ENCODE measurements around the gene LYL1. TPM values are rescaled to one million over a fixed set of nuclear protein-coding genes. Genes with fewer than 3 reads are reported as not detected.

LYL1 gene
- total and polyA plus RNA-seq, 2 of the 13 experiments (the other 11 are each of a cell fraction or from before 2014, with no cell fraction given) = 0.75 to 0.92 TPM

GRCh38 chr19:13093407-13094105 is 9.1 kb downstream of the LYL1 start (continued):
- TF ChIP-seq REST (IDR thresholded peaks at IDR 0.05; ENCODE audit: borderline replicate concordance in 1 of 2, low read depth in 1 of 2, low read length in 2 of 2) (no peak), RBM39 (IDR thresholded peaks at IDR 0.05; ENCODE audit: low read depth, low read length, poor library complexity, severe bottlenecking) (no peak), JDP2 (CRISPR knock-in tag; IDR thresholded peaks at IDR 0.05; ENCODE audit: borderline replicate concordance) (no peak), MTERF4 (CRISPR knock-in tag; IDR thresholded peaks at IDR 0.05) (no peak), ZNF589 (CRISPR knock-in tag; conservative IDR thresholded peaks at IDR 0.05) (no peak), ZNF230 (CRISPR knock-in tag; IDR thresholded peaks at IDR 0.05) (no peak), BRCA1 (CRISPR knock-in tag; IDR thresholded peaks at IDR 0.05) (no peak), ATM (IDR thresholded peaks at IDR 0.05; ENCODE audit: borderline replicate concordance) (no peak), ZNF207 (IDR thresholded peaks at IDR 0.05; ENCODE audit: borderline replicate concordance) (no peak), BCL6 (CRISPR knock-in tag; IDR thresholded peaks at IDR 0.05) (no peak), ZNF441 (CRISPR knock-in tag; IDR thresholded peaks at IDR 0.05; ENCODE audit: borderline replicate concordance) (no peak), KAT8 (CRISPR knock-in tag; IDR thresholded peaks at IDR 0.05) (no peak), CEBPG (CRISPR knock-in tag; IDR thresholded peaks at IDR 0.05) (no peak), KMT2A (CRISPR knock-in tag; IDR thresholded peaks at IDR 0.05) (no peak), ZBTB7A (CRISPR knock-in tag; IDR thresholded peaks at IDR 0.05) (peak; percentile 74; the same call in 1 of the 2 replicates), ZNF639 (CRISPR knock-in tag; conservative IDR thresholded peaks at IDR 0.05) (no peak), CREM (IDR thresholded peaks at IDR 0.05) (0 out of 2 replicates have a peak, but pooled peaks have one; percentile 24), CREM (CRISPR knock-in tag; IDR thresholded peaks at IDR 0.05) (no peak), ZNF382 (CRISPR knock-in tag; IDR thresholded peaks at IDR 0.05; ENCODE audit: borderline replicate concordance) (no peak), ZNF331 (CRISPR knock-in tag; IDR thresholded peaks at IDR 0.05) (0 out of 2 replicates have a peak, but pooled peaks have one; percentile 14), ZNF530 (CRISPR knock-in tag; IDR thresholded peaks at IDR 0.05; ENCODE audit: low read depth) (no peak), HDAC6 (IDR thresholded peaks at IDR 0.05; ENCODE audit: low read depth, low read length) (no peak), ZNF510 (CRISPR knock-in tag; IDR thresholded peaks at IDR 0.05; ENCODE audit: low read depth) (no peak)
